Hepatocyte (in vitro differentiated cells): Measurements from ENCODE around the gene ATN1.

Source experiments
- EZH2 ChIP-seq: fragments of 200-600 bp; sonication (generic); IDR thresholded peaks from 2 replicates; pipeline ENCODE4 v1.6.1; 2016; ENCODE audit warnings: antibody characterized with exemption, mild to moderate bottlenecking, borderline replicate concordance
- TF ChIP-seq, protein P1 (sequence below): fragments of 200-600 bp; sonication (generic); IDR thresholded peaks from 2 replicates; pipeline ENCODE4 v1.5.1; 2016; ENCODE audit warnings: antibody characterized with exemption, mild to moderate bottlenecking; ENCODE audit not compliant: poor library complexity

DNA sequence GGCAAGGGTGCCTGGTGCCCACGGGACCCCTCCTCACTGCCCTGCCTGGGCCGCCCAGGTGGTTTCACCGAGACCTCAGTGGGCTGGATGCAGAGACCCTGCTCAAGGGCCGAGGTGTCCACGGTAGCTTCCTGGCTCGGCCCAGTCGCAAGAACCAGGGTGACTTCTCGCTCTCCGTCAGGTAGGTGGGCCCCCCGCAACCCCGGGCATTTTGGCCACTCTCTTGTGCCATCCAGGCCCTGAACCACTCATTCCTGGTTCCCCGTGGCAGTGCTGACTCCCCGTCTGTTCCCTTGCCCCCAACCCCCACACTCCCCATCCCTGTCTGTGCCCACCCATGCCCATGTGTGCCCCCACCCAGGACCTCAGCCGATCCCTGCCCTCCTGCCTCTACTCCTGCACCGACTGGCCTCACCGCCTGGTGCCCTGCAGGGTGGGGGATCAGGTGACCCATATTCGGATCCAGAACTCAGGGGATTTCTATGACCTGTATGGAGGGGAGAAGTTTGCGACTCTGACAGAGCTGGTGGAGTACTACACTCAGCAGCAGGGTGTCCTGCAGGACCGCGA is 23.9 kb downstream of the ATN1 start:
- TF ChIP-seq, protein P1, sequence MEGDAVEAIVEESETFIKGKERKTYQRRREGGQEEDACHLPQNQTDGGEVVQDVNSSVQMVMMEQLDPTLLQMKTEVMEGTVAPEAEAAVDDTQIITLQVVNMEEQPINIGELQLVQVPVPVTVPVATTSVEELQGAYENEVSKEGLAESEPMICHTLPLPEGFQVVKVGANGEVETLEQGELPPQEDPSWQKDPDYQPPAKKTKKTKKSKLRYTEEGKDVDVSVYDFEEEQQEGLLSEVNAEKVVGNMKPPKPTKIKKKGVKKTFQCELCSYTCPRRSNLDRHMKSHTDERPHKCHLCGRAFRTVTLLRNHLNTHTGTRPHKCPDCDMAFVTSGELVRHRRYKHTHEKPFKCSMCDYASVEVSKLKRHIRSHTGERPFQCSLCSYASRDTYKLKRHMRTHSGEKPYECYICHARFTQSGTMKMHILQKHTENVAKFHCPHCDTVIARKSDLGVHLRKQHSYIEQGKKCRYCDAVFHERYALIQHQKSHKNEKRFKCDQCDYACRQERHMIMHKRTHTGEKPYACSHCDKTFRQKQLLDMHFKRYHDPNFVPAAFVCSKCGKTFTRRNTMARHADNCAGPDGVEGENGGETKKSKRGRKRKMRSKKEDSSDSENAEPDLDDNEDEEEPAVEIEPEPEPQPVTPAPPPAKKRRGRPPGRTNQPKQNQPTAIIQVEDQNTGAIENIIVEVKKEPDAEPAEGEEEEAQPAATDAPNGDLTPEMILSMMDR, result no peak
- no peak for TF ChIP-seq EZH2
